Limb (tissue), 2 donors: ENCODE measurements around the gene DAB1.
"Not testable (repeated sequence)": the region's sequence is repeated elsewhere in the genome, so short reads cannot be mapped to it uniquely, and the experiment has no call there.

Experiments used
- DNase-seq, 2 donors: peaks; one replicate each; pipeline ENCODE4 v3.0.0-alpha.2; 2016; ENCODE audit errors: extremely low spot score in 2 of 2

The DAB1 gene

GRCh38 chr1:57362480-57362879, 61.4 kb downstream of the DAB1 start:
- DNase-seq: no peak

- DNase-seq: no peak
These were observed 62.3 kb downstream of the DAB1 start for GRCh38 chr1:57361516-57361915.

- DNase-seq: no peak
These were observed 62.9 kb downstream of the DAB1 start for GRCh38 chr1:57360846-57361407.

GRCh38 chr1:57357462-57357861, 66.4 kb downstream of the DAB1 start:
- DNase-seq: no peak

DNA sequence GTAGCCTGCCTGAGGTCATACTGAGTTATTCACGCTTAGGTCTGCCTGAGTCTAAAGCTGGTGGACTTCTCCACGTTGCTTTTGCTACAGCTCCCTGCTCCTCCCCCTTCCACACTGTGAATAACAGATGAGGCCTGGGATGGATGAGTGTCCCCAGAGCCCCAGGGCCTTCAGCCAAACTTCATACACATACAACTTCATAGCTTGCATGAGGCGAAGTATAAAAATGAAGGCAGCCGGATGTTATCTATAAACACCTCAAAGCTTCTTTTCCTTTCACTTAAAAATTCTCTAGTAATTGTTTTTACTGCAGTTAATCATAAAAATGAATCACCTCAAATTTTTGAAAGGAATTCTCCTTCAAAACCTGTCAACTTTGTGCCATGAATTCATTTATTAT, 70.2 kb downstream of the DAB1 start:
- DNase-seq: no peak

DNA sequence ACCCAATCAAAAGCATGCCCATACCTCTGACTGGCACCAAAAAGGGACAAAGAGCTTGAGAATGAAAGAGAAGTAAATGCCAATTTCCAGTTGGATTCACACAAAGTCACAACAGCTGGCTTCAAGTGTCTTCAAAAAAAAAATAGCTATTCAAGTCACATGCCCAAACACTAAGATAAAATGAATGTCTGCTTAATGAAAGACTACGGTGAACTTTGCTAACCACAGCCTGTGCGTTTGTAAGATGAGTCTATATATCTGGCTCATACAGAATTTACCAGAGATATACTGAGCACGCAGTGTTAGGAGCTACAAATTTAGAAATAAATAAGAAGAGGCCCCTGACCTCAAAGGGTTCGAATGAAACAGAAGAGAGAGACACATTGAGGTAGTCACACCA, 73.2 kb downstream of the DAB1 start:
- no peak for DNase-seq

DNA sequence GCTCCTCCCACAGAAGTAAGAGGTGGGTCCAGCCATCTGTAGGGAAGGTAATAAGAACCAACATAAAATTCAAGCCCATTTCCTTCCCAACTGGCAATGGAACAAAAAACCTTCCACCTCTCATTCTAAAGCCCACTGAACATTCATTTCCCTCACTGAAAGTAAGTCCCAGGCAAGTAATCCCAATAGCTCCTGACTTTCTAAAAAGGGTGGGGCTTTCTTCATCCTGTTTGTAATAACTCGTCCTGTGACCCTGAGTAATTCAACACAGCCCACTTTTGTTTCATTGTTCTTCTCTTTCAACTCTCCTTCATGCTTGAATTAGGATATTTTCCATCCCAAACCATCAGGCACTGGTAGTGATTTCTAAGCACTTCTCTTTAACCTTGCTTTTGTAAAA, 74.9 kb downstream of the DAB1 start:
- no peak for DNase-seq

- no peak for DNase-seq
These were observed 77.9 kb downstream of the DAB1 start for GRCh38 chr1:57345916-57346315.

GRCh38 chr1:57344265-57344664, 79.6 kb downstream of the DAB1 start:
- DNase-seq: no peak

DNA sequence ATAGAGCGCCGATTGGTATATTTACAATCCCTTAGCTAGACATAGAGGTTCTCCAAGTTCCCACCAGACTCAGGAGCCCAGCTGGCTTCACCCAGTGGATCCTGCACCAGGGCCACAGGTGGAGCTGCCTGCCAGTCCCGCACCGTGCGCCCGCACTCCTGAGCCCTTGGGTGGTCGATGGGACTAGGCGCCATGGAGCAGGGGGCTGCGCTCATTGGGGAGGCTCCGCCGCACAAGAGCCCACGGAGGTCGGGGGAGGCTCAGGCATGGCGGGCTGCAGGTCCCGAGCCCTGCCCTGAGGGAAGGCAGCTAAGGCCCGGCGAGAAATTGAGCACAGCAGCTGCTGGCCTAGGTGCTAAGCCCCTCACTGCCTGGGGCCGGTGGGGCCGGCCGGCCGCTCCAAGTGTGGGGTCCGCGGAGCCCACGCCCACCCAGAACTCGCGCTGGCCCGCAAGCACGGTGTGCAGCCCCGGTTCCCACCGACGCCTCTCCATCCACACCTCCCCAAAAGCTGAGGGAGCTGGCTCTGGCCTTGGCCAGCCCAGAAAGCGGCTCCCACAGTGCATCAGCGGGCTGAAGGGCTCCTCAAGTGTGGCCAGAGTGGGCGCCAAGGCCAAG, 80.5 kb downstream of the DAB1 start:
- not testable (repeated sequence) for DNase-seq

- no peak for DNase-seq
These were observed 82.1 kb downstream of the DAB1 start for GRCh38 chr1:57341721-57342120.

GRCh38 chr1:57340334-57341070, 83.4 kb downstream of the DAB1 start:
- DNase-seq: no peak

- no peak for DNase-seq
These were observed 86.2 kb downstream of the DAB1 start for GRCh38 chr1:57337623-57338022.

GRCh38 chr1:57336793-57337192, 87.1 kb downstream of the DAB1 start:
- DNase-seq: no peak

DNA sequence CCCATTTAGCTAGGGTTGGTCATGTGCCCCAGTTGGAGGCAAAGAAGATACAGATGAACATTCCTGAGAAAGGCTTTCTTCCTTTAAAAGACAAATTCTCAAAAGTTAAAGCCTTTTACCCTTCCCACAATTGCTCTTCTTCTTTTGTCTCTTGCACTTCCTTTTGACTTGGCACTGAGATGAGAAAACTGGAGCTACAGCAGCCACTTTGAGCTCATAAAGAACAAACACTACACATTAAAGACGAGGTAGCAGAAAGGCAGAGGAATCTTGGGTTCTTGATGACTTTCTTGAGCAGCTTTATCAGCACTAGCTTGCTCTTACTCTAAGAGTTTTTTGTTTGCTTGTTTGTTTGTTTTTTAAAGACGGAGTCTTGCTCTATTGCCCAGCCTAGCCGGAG, 92.2 kb downstream of the DAB1 start:
- no peak for DNase-seq

- no peak for DNase-seq
These were observed 93.9 kb downstream of the DAB1 start for GRCh38 chr1:57329937-57330336.

DNA sequence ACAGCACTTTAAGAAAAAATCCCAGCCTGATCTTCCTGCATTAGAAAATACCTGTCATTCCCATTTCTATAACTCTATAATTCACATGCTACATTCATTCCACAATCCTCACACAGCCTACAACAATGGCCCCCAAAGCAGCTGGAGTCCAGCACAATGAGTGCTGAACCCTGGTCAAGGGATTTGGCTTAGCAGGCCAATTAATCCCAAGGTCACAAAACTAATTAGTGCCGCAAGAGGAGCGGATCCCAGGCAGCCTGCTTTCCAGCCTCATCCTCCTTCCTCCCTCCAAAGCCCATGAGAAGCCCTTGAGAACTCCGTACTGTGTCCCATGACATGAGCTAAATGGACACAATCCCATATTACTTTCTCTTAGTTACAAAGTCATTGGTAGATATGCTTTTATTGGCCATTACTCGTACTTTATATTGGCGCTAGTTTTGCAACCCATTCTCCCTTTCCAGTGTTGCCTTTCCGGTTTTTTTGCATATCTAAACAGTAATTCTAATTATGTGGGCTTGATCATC, 94.8 kb downstream of the DAB1 start:
- no peak for DNase-seq

DNA sequence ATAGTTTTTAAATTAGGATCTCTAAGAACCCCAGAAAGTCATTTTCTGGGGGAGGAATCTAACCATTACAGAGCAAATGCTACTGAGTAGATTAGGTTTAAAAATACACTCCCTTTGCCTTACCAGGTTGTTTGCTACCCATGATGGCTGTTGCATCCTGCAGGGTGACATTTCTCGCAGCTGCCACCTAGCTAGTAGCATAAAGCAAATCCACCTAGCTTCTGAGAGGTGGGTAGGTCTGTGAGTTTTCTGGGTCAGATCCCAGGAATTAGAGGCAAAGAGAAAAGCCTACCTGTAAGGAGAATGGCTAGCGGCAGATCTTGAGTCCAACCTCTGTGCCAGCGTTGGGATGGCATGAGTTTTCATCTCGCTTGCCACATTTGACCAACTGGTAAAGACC, 95.9 kb downstream of the DAB1 start:
- no peak for DNase-seq

GRCh38 chr1:57327336-57327735, 96.5 kb downstream of the DAB1 start:
- no peak for DNase-seq

- DNase-seq: no peak
These were observed 98.3 kb downstream of the DAB1 start for GRCh38 chr1:57325536-57325935.

GRCh38 chr1:57325117-57325516, 98.7 kb downstream of the DAB1 start:
- DNase-seq: no peak

DNA sequence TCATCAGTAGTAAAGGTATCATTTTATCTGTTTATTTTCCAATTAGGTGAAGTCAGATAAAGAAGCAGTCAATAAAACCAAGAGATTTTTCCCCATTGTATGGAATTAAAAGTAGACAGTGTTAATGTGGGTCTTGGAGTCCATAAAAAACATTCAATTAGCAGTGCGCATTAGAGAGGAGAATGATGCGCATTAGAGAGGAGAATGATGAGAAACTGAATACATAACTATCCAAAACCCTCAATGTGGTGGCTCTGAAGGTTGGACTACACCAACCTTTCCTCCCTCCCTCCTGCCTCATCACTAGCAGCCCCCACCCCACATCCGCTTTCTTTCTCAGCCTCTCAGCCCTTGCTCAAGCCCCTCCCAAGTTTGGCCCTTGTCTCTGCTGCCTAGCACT, 99.5 kb downstream of the DAB1 start:
- DNase-seq: no peak

DNA sequence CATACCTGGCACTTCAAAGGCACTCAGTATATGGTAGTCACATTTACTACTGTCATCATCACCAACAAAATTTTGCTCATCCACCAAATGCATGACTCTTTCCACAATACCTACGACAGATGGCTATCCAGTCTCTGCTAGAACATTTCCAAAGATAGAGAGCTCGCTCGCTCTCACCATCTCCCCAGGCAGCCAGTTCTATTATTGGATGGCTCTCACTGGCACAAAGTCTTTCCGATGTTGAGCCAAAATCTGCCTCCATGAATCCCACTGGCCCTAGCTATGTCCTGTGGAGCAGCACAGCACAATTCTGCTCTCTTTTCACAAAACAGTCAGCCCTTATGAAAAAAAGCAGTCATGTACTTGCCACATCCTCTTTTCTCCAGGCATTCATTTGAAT, 102.1 kb downstream of the DAB1 start:
- DNase-seq: no peak
